ENCODE data around the gene TMPRSS13.

Gene TMPRSS13

GRCh38 chr11:117884994-117885393 is 44.2 kb downstream of the TMPRSS13 start:
- no peak for DNase-seq

GRCh38 chr11:117883063-117883462 is 46.1 kb downstream of the TMPRSS13 start:
- DNase-seq = no peak

GRCh38 chr11:117882311-117882905 is 46.8 kb downstream of the TMPRSS13 start:
- DNase-seq = peak; percentile 62 to 84

GRCh38 chr11:117881217-117881616 is 48.0 kb downstream of the TMPRSS13 start:
- no peak for DNase-seq

- DNase-seq = no peak
Observed at GRCh38 chr11:117879516-117880480, 49.4 kb downstream of the TMPRSS13 start.

GRCh38 chr11:117878939-117879475 is 50.2 kb downstream of the TMPRSS13 start:
- no peak for DNase-seq

- DNase-seq = no peak
Observed at GRCh38 chr11:117878314-117878938, 50.8 kb downstream of the TMPRSS13 start.

GRCh38 chr11:117877120-117877784 is 52.0 kb downstream of the TMPRSS13 start:
- peak; percentile 75 to 85 for DNase-seq

- peak in 1 of 2 experiments; percentile 41 for DNase-seq
Observed at GRCh38 chr11:117876341-117877119, 52.7 kb downstream of the TMPRSS13 start, which contains the start of gene FXYD6. Gene FXYD6, minus strand, starts transcription at chr11:117876658. Its CDS starts 33,882 bp downstream, at chr11:117842776.

- DNase-seq = no peak
Observed at GRCh38 chr11:117876059-117876340, 53.2 kb downstream of the TMPRSS13 start.

- DNase-seq = peak in 1 of 2 experiments; percentile 48
Observed at GRCh38 chr11:117875382-117876058, 53.7 kb downstream of the TMPRSS13 start.

GRCh38 chr11:117874910-117875381 is 54.3 kb downstream of the TMPRSS13 start:
- no peak for DNase-seq

GRCh38 chr11:117874253-117874909 is 54.8 kb downstream of the TMPRSS13 start:
- DNase-seq = no peak

- no peak for DNase-seq
Observed at GRCh38 chr11:117873828-117874125, 55.4 kb downstream of the TMPRSS13 start.

GRCh38 chr11:117872975-117873827 is 56.0 kb downstream of the TMPRSS13 start:
- no peak for DNase-seq

GRCh38 chr11:117872420-117872961 is 56.7 kb downstream of the TMPRSS13 start:
- DNase-seq = no peak

- no peak for DNase-seq
Observed at GRCh38 chr11:117871784-117872183, 57.4 kb downstream of the TMPRSS13 start.

- no peak for DNase-seq
Observed at GRCh38 chr11:117871160-117871559, 58.0 kb downstream of the TMPRSS13 start.
